ENCODE measurements around the gene QSER1. TPM values are rescaled to one million over a fixed set of nuclear protein-coding genes. Genes with fewer than 3 reads are reported as not detected.

The QSER1 gene
- total RNA-seq, 1 experiment from 2014 or later, result 111 TPM

GRCh38 chr11:32987851-32988250, 95.2 kb downstream of the QSER1 start:
- no peak overlapping the region for H3K4me3 ChIP-seq (ENCODE audit: low read depth, low read length, poor library complexity, severe bottlenecking)
- CTCF ChIA-PET, result no interaction called here

GRCh38 chr11:32990481-32990880, 97.9 kb downstream of the QSER1 start:
- no peaks in the 10 kb centered on the region for H3K36me3 ChIP-seq (ENCODE audit: insufficient read depth, low read length, poor library complexity, severe bottlenecking)
- intact Hi-C loops (cut with micrococcal nuclease; ENCODE audit: unreplicated experiment), result no loop called here
- no TSS peak for BruUV-seq (replicated peaks)
- DNase-seq (ENCODE audit: low spot score), result no peak
- POLR2A ChIA-PET (ENCODE audit: low non-redundant PET), result no interaction called here
- peaks cover 10% of the 10 kb centered on the region for H3K9me3 ChIP-seq (ENCODE audit: low read depth, low read length, poor library complexity, severe bottlenecking)
- TF ChIP-seq EZH2 (IDR thresholded peaks at IDR 0.05; ENCODE audit: borderline replicate concordance, low read depth, low read length, poor library complexity, severe bottlenecking), result no peak
- TF ChIP-seq CTCF (conservative IDR thresholded peaks at IDR 0.05; ENCODE audit: low read depth, low read length), result no peak
- H3K4me1 ChIP-seq (ENCODE audit: insufficient read depth, low read length, poor library complexity, severe bottlenecking), result no peaks in the 10 kb centered on the region
- H3K27me3 ChIP-seq (replicated peaks; ENCODE audit: insufficient read depth, low read depth, low read length, poor library complexity), result no peaks in the 10 kb centered on the region
- H3K4me3 ChIP-seq (ENCODE audit: low read depth, low read length, poor library complexity, severe bottlenecking), result no peak overlapping the region
- no peak overlapping the region for H3K27ac ChIP-seq (ENCODE audit: low read depth, low read length, poor library complexity, severe bottlenecking)
- CTCF ChIA-PET, result no interaction called here

More at GRCh38 chr11:32987851-32988250, 95.2 kb downstream of the QSER1 start:
- TF ChIP-seq CTCF (conservative IDR thresholded peaks at IDR 0.05; ENCODE audit: low read depth, low read length), result no peak
- no peak for TF ChIP-seq EZH2 (IDR thresholded peaks at IDR 0.05; ENCODE audit: borderline replicate concordance, low read depth, low read length, poor library complexity, severe bottlenecking)
- Histone ChIP-seq H3K36me3 (ENCODE audit: insufficient read depth, low read length, poor library complexity, severe bottlenecking) (no peaks in the 10 kb centered on the region), H3K27me3 (replicated peaks; ENCODE audit: insufficient read depth, low read depth, low read length, poor library complexity) (no peaks in the 10 kb centered on the region), H3K4me1 (ENCODE audit: insufficient read depth, low read length, poor library complexity, severe bottlenecking) (no peaks in the 10 kb centered on the region), H3K9me3 (ENCODE audit: low read depth, low read length, poor library complexity, severe bottlenecking) (peaks cover 10% of the 10 kb centered on the region), H3K27ac (ENCODE audit: low read depth, low read length, poor library complexity, severe bottlenecking) (no peak overlapping the region)
- intact Hi-C loops (cut with micrococcal nuclease; ENCODE audit: unreplicated experiment), result no loop called here
- DNase-seq (ENCODE audit: low spot score), result peak; percentile 38
- no TSS peak for BruUV-seq (replicated peaks)
- POLR2A ChIA-PET (ENCODE audit: low non-redundant PET), result no interaction called here

- no peak for DNase-seq (ENCODE audit: low spot score)
- Histone ChIP-seq H3K27ac (ENCODE audit: low read depth, low read length, poor library complexity, severe bottlenecking) (no peak overlapping the region), H3K9me3 (ENCODE audit: low read depth, low read length, poor library complexity, severe bottlenecking) (peaks cover 10% of the 10 kb centered on the region), H3K4me1 (ENCODE audit: insufficient read depth, low read length, poor library complexity, severe bottlenecking) (no peaks in the 10 kb centered on the region), H3K36me3 (ENCODE audit: insufficient read depth, low read length, poor library complexity, severe bottlenecking) (no peaks in the 10 kb centered on the region), H3K4me3 (ENCODE audit: low read depth, low read length, poor library complexity, severe bottlenecking) (no peak overlapping the region), H3K27me3 (replicated peaks; ENCODE audit: insufficient read depth, low read depth, low read length, poor library complexity) (no peaks in the 10 kb centered on the region)
- no TSS peak for BruUV-seq (replicated peaks)
- intact Hi-C loops (cut with micrococcal nuclease; ENCODE audit: unreplicated experiment), result no loop called here
- TF ChIP-seq EZH2 (IDR thresholded peaks at IDR 0.05; ENCODE audit: borderline replicate concordance, low read depth, low read length, poor library complexity, severe bottlenecking) (no peak), CTCF (conservative IDR thresholded peaks at IDR 0.05; ENCODE audit: low read depth, low read length) (no peak)
- ChIA-PET POLR2A (ENCODE audit: low non-redundant PET) (no interaction called here), CTCF (no interaction called here)
Measured at GRCh38 chr11:32991427-32991826, 98.8 kb downstream of the QSER1 start.
